Activated CD4-positive, alpha-beta T cell treated with anti-CD3 and anti-CD28 coated beads, Interleukin-2, amount 50 U/mL, for 16 hours (primary cell): ENCODE measurements around the gene PRICKLE2.

Source experiments
- DNase-seq: peaks from one replicate; pipeline ENCODE4 v3.0.0-alpha.2; 2020

PRICKLE2 gene

GRCh38 chr3:64218329-64218728 lies 6.9 kb downstream of the PRICKLE2 start:
- no peak for DNase-seq

GRCh38 chr3:64216274-64217147 lies 8.8 kb downstream of the PRICKLE2 start:
- no peak for DNase-seq

GRCh38 chr3:64215559-64215958 lies 9.7 kb downstream of the PRICKLE2 start:
- DNase-seq = no peak

GRCh38 chr3:64215103-64215502 lies 10.2 kb downstream of the PRICKLE2 start:
- DNase-seq = no peak

- no peak for DNase-seq
Measured at GRCh38 chr3:64214381-64215018, 10.8 kb downstream of the PRICKLE2 start.

GRCh38 chr3:64213962-64214379 lies 11.3 kb downstream of the PRICKLE2 start:
- no peak for DNase-seq

GRCh38 chr3:64213224-64213878 lies 11.9 kb downstream of the PRICKLE2 start:
- DNase-seq = no peak

GRCh38 chr3:64209866-64210621 lies 15.2 kb downstream of the PRICKLE2 start:
- no peak for DNase-seq

GRCh38 chr3:64207289-64208080 lies 17.8 kb downstream of the PRICKLE2 start:
- DNase-seq = no peak

GRCh38 chr3:64203969-64204908 lies 21.0 kb downstream of the PRICKLE2 start:
- DNase-seq = no peak

GRCh38 chr3:64203216-64203615 lies 22.1 kb downstream of the PRICKLE2 start:
- no peak for DNase-seq

- DNase-seq = no peak
Measured at GRCh38 chr3:64199932-64200331, 25.3 kb downstream of the PRICKLE2 start.

GRCh38 chr3:64196236-64196929 lies 28.9 kb downstream of the PRICKLE2 start:
- no peak for DNase-seq

GRCh38 chr3:64195789-64196188 lies 29.5 kb downstream of the PRICKLE2 start:
- DNase-seq = no peak

- DNase-seq = no peak
Measured at GRCh38 chr3:64191822-64192221, 33.4 kb downstream of the PRICKLE2 start.

GRCh38 chr3:64190517-64191515 lies 34.5 kb downstream of the PRICKLE2 start:
- DNase-seq = no peak

- no peak for DNase-seq
Measured at GRCh38 chr3:64188810-64189560, 36.3 kb downstream of the PRICKLE2 start.
